Esophagus (tissue), 2 donors: ENCODE data around the gene NT5C1B. TPM values are rescaled to one million over a fixed set of nuclear protein-coding genes. Genes with fewer than 3 reads are reported as not detected.

Experiments
- H3K27ac ChIP-seq, 2 donors: one replicate each; pipeline ENCODE4 v1.5.1; 2013; ENCODE audit warnings: low read depth in 2 of 2, mild to moderate bottlenecking in 2 of 2, inconsistent platforms in 1 of 2, low read length in 1 of 2, moderate library complexity in 1 of 2
- H3K27me3 ChIP-seq, 2 donors: one replicate each; pipeline ENCODE4 v1.6.1; 2013; ENCODE audit warnings: low read length in 2 of 2, control low read depth in 1 of 2, mild to moderate bottlenecking in 1 of 2; ENCODE audit not compliant: insufficient read depth in 2 of 2, control insufficient read depth in 1 of 2
- H3K36me3 ChIP-seq, 2 donors: one replicate each; pipeline ENCODE4 v1.6.1; 2013; ENCODE audit warnings: low read length in 1 of 2; ENCODE audit not compliant: control insufficient read depth in 2 of 2, insufficient read depth in 2 of 2
- H3K4me1 ChIP-seq, 2 donors: one replicate each; pipeline ENCODE4 v1.6.1; 2013; ENCODE audit warnings: low read length in 1 of 2; ENCODE audit not compliant: control insufficient read depth in 2 of 2, insufficient read depth in 2 of 2
- H3K4me3 ChIP-seq, 2 donors: one replicate each; pipeline ENCODE4 v1.5.1; 2013; ENCODE audit warnings: low read length in 2 of 2, mild to moderate bottlenecking in 2 of 2, low read depth in 1 of 2, moderate library complexity in 1 of 2
- H3K9me3 ChIP-seq, 2 donors: one replicate each; pipeline ENCODE4 v1.6.1; 2013; ENCODE audit warnings: mild to moderate bottlenecking in 2 of 2, low read depth in 1 of 2, low read length in 1 of 2, moderate library complexity in 1 of 2; ENCODE audit not compliant: control insufficient read depth in 2 of 2, insufficient read depth in 1 of 2
- WGBS, 2 donors: extraction: QIAGEN DNeasy Blood & Tissue Kit; methylation state at CpG; one replicate each; pipeline ENCODE4 v1.1.7; 2013; 5-methylcytosine and 5-hydroxymethylcytosine counted together
- polyA plus RNA-seq, 2 donors: library from polyadenylated mRNA; stranded (reverse); fragments of 200-250 nt; gene quantifications; one replicate each; pipeline ENCODE4 v1.2.3, GENCODE V29; 2013
- donor health status: healthy with polysubstance abuse.
- donor health status: Bipolar disorder and iron deficiency.

Gene NT5C1B
- polyA plus RNA-seq, 2 donors, result not detected

- Histone ChIP-seq H3K4me1 (peaks cover 0 to 4% of the 10 kb centered on the region in 2 donors), H3K9me3 (no peaks in the 10 kb centered on the region), H3K4me3 (no peak overlapping the region), H3K27me3 (no peaks in the 10 kb centered on the region), H3K27ac (no peak overlapping the region), H3K36me3 (no peaks in the 10 kb centered on the region)
- 83 to 88% methylated on average over 7 of the region's 7 CpGs for WGBS, 2 donors
Observed at GRCh38 chr2:18526429-18526828, 62.9 kb downstream of the NT5C1B start.

DNA sequence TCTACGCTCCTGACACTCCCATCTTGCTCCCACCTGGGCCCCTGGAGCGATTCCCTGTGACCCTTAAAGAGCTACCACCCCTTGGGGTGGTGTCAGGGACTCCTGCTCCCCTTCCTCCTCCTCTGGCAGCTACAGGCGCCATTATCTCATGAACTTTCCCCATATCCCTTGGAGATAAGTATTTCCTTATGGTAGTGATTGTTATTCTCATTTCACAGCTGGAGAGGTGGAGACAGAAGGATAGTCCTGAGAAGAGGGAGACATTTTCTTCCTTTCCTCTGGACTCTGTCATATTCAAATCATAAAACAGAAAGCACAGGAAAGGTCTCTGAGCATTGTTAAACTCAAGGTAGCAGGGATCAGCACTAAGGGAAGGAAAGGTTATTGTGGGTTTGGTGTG is 63.5 kb downstream of the NT5C1B start:
- Histone ChIP-seq H3K36me3 (no peaks in the 10 kb centered on the region), H3K9me3 (no peaks in the 10 kb centered on the region), H3K27ac (no peak overlapping the region), H3K27me3 (no peaks in the 10 kb centered on the region), H3K4me3 (no peak overlapping the region), H3K4me1 (peaks cover 0 to 4% of the 10 kb centered on the region in 2 donors)
- 90 to 96% methylated on average over 3 of the region's 3 CpGs for WGBS, 2 donors

- H3K36me3 ChIP-seq, result no peaks in the 10 kb centered on the region
- H3K4me1 ChIP-seq, result peaks cover 0 to 4% of the 10 kb centered on the region in 2 donors
- H3K4me3 ChIP-seq, result no peak overlapping the region
- 86 to 91% methylated on average over 2 of the region's 2 CpGs for WGBS, 2 donors
- H3K27ac ChIP-seq, result no peak overlapping the region
- no peaks in the 10 kb centered on the region for H3K9me3 ChIP-seq
- no peaks in the 10 kb centered on the region for H3K27me3 ChIP-seq
Observed at GRCh38 chr2:18525236-18525635, 64.1 kb downstream of the NT5C1B start.

DNA sequence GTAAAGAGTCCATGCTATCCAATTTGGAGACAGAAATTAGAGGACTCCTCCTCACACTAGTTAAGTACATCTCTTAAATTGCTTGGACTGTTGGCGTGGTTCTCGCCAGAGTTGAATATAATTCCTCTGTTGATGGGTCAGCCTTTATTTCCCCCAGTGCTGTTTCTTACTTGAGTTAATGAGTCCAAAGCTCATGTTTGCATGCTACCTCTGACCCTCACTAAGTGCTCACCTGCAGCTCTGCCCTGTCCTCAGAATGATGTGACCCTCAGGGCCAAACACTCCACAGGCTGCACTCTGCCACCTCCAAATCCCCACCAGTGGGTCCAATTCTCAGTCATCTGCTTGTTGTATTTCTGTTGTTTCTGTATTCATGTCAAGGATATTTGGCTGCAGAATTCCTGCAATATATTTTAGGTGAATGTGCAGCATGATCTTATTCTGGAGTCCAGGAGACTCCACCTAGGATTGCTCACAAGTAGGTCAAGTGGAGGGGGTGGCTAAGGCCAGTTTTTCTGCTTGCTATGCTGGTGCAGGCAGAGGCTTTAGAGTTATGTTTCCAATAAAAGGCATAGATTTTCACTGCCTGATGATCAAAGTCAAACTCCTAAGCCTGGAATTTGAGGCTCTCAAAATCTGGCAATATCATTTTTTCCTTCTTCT is 66.8 kb downstream of the NT5C1B start:
- no peaks in the 10 kb centered on the region for H3K27me3 ChIP-seq
- peaks cover 0 to 4% of the 10 kb centered on the region in 2 donors for H3K4me1 ChIP-seq
- H3K27ac ChIP-seq, result no peak overlapping the region
- WGBS, 2 donors, result 91 to 97% methylated on average over 2 of the region's 2 CpGs
- no peak overlapping the region for H3K4me3 ChIP-seq
- H3K9me3 ChIP-seq, result no peaks in the 10 kb centered on the region
- H3K36me3 ChIP-seq, result no peaks in the 10 kb centered on the region

GRCh38 chr2:18520451-18521425 is 68.6 kb downstream of the NT5C1B start:
- peaks cover 0 to 4% of the 10 kb centered on the region in 2 donors for H3K4me1 ChIP-seq
- no peaks in the 10 kb centered on the region for H3K27me3 ChIP-seq
- H3K9me3 ChIP-seq, result no peaks in the 10 kb centered on the region
- H3K36me3 ChIP-seq, result no peaks in the 10 kb centered on the region
- peak overlapping the region; percentile 28 to 52 for H3K27ac ChIP-seq
- H3K4me3 ChIP-seq, result no peak overlapping the region
- WGBS, 2 donors, result 44 to 46% methylated on average over 16 of the region's 16 CpGs

DNA sequence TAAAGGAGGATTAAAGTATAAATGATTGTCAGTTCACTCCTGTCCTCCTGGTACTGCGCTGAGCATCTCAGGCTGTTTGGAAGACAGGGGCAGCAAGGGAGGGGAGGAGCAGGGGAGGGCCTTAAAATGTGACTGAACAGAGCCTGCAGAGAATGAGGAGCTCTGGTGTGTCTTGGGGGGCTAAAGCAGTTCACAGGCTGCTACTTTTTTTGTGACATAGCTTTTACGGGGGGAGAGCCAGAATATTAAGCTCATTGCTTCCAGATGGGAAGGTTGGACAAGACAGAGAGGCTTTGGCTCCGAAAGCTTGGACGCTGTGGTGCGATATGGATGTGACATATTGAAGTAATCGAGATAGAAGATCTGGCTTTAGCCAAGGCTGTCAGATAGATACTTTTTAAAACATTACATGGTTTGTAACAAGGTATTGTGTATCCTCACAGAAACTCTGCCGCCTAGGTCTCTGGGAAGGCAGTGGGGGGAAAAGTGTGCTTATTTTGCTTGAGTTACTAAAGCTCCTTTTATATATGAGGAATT is 69.4 kb downstream of the NT5C1B start:
- H3K27ac ChIP-seq, result peak overlapping the region in 1 of 2 donors; percentile 52
- no peaks in the 10 kb centered on the region for H3K27me3 ChIP-seq
- no peak overlapping the region for H3K4me3 ChIP-seq
- 49 to 55% methylated on average over 7 of the region's 7 CpGs for WGBS, 2 donors
- H3K4me1 ChIP-seq, result peaks cover 0 to 4% of the 10 kb centered on the region in 2 donors
- no peaks in the 10 kb centered on the region for H3K36me3 ChIP-seq
- H3K9me3 ChIP-seq, result no peaks in the 10 kb centered on the region

DNA sequence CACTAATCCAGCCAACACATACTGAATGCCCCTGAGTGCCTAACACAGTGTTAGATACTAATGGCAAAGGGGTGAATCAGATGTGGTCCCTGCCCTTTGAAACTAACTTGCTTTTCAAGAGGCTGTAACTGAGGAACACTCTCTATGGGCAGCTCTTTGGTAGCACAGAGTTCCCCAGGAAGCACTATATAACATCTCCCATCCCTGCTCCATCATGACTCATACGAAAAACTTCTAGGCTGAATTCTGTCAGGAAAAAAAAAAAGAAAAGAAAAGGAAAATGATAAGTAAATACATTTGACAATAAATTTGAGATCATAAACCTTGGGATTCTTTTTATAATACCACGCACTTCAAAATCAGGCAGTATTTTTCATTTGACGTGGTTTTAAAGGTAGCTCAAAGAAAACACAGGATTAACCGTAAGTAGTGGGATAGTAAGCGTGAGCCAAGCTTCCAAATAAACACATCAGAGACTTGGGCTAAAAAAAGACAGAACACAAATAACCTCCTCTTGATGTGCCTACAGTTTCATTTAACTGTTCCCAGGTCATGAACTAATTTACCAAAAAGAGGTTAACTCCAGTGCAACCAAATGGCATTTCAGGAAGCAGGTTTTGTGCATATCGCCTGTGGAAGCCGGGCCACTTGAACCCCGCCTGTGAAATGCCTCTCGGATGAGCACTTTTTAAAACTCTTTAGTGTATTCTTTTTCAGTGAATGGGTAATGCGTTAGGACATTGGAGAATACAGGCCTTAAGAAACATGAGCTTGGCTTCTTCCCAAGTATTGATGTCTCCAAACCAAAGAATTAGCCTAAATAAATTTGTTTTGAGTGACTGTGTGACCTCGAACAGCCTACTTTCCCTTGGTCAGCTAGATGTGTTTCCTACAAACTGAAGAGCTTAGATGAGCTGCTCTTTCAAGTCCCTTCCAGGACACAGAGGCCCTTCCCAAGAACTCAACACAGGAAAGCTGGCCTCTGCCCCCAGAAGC is 71.0 kb downstream of the NT5C1B start:
- no peaks in the 10 kb centered on the region for H3K9me3 ChIP-seq
- no peaks in the 10 kb centered on the region for H3K27me3 ChIP-seq
- no peak overlapping the region for H3K4me3 ChIP-seq
- H3K27ac ChIP-seq, result peak overlapping the region; percentile 15 to 39
- H3K4me1 ChIP-seq, result peaks cover 0 to 5% of the 10 kb centered on the region in 2 donors
- no peaks in the 10 kb centered on the region for H3K36me3 ChIP-seq
- 62 to 66% methylated on average over 11 of the region's 11 CpGs for WGBS, 2 donors

- H3K36me3 ChIP-seq, result no peaks in the 10 kb centered on the region
- H3K27ac ChIP-seq, result no peak overlapping the region
- no peak overlapping the region for H3K4me3 ChIP-seq
- H3K9me3 ChIP-seq, result no peaks in the 10 kb centered on the region
- WGBS, 2 donors, result 69 to 87% methylated on average over 1 of the region's 1 CpG
- H3K4me1 ChIP-seq, result peaks cover 0 to 3% of the 10 kb centered on the region in 2 donors
- no peaks in the 10 kb centered on the region for H3K27me3 ChIP-seq
Observed at GRCh38 chr2:18517386-18517785, 72.0 kb downstream of the NT5C1B start.

GRCh38 chr2:18516112-18516511 is 73.3 kb downstream of the NT5C1B start:
- no peaks in the 10 kb centered on the region for H3K27me3 ChIP-seq
- no peak overlapping the region for H3K27ac ChIP-seq
- H3K36me3 ChIP-seq, result no peaks in the 10 kb centered on the region
- 56 to 58% methylated on average over 11 of the region's 11 CpGs for WGBS, 2 donors
- H3K9me3 ChIP-seq, result no peaks in the 10 kb centered on the region
- no peak overlapping the region for H3K4me3 ChIP-seq
- peaks cover 0 to 3% of the 10 kb centered on the region in 2 donors for H3K4me1 ChIP-seq
